H1 (cell line): ENCODE measurements around the gene SPHKAP. TPM values are rescaled to one million over a fixed set of nuclear protein-coding genes. Genes with fewer than 3 reads are reported as not detected.

ENCODE experiments used
- CTCF ChIA-PET: fragments of 300-600 bp; sonication (Branson Sonifier 250); formaldehyde crosslinking; loops from one replicate; lab custom pipeline; 2021; ENCODE audit not compliant: partially characterized antibody; lab: Charles Lee
- POLR2A ChIA-PET: fragments of 300-600 bp; sonication (Branson Sonifier 250); formaldehyde crosslinking; loops from one replicate; lab custom pipeline; 2021; ENCODE audit warnings: inconsistent platforms; ENCODE audit not compliant: partially characterized antibody; lab: Charles Lee
- DNase-seq, 2 experiments: peaks; one replicate each; pipeline versions ENCODE4 v3.0.0 to v3.0.0-alpha.2; 2010 to 2022; ENCODE audit warnings: low spot score in 2 of 2, low read depth in 1 of 2, mixed read lengths in 1 of 2
- FAIRE-seq: peaks from 2 replicates; lab custom pipeline; 2011; peaks lifted over from hg19 to GRCh38; lab: Jason Lieb, UNC
- H2AFZ ChIP-seq: 2 replicates; pipeline ENCODE4 v1.8.1; 2012; ENCODE audit warnings: low read length, inconsistent platforms
- H2AK5ac ChIP-seq: 2 replicates; pipeline ENCODE4 v1.6.1; 2013; ENCODE audit warnings: low read depth, low read length
- H2BK120ac ChIP-seq: replicated peaks from 2 replicates; pipeline ENCODE3; 2013; ENCODE audit warnings: low read depth, low read length, inconsistent platforms
- H2BK12ac ChIP-seq: 2 replicates; pipeline ENCODE4 v1.6.1; 2013; ENCODE audit warnings: low read depth, low read length
- H2BK15ac ChIP-seq: 2 replicates; pipeline ENCODE4 v1.6.1; 2013; ENCODE audit warnings: low read length
- H2BK20ac ChIP-seq: 2 replicates; pipeline ENCODE4 v1.6.1; 2013; ENCODE audit warnings: low read length
- H2BK5ac ChIP-seq: 2 replicates; pipeline ENCODE4 v1.6.1; 2013; ENCODE audit warnings: low read depth, low read length
- H3K14ac ChIP-seq: 2 replicates; pipeline ENCODE4 v1.6.1; 2013; ENCODE audit warnings: inconsistent platforms; ENCODE audit not compliant: insufficient read length
- H3K18ac ChIP-seq: 2 replicates; pipeline ENCODE4 v1.6.1; 2013; ENCODE audit warnings: low read length; ENCODE audit errors: extremely low read depth
- H3K23ac ChIP-seq: 2 replicates; pipeline ENCODE4 v1.6.1; 2013; ENCODE audit warnings: inconsistent platforms; ENCODE audit not compliant: insufficient read length
- H3K23me2 ChIP-seq: 2 replicates; pipeline ENCODE4 v1.6.1; 2013; ENCODE audit warnings: low read depth, low read length
- H3K27ac ChIP-seq: 2 replicates; pipeline ENCODE4 v1.6.1; 2011; ENCODE audit warnings: low read depth, low read length, inconsistent platforms
- H3K27me3 ChIP-seq, 4 experiments: replicated peaks in 1 of 4; 1 replicate in 1 of 4; 2 replicates in 3 of 4; pipeline versions ENCODE4 v1.6.1 to v1.8.1; 2011 to 2013; ENCODE audit warnings: low read length in 3 of 4, mild to moderate bottlenecking in 3 of 4, inconsistent platforms in 2 of 4, mixed read lengths in 2 of 4, moderate library complexity in 1 of 4; ENCODE audit not compliant: control insufficient read depth in 3 of 4, insufficient read depth in 3 of 4; ENCODE audit errors: extremely low read depth in 1 of 4
- H3K36me3 ChIP-seq, 4 experiments: 2 replicates each; pipeline versions ENCODE4 v1.6.1 to v1.8.1; 2011 to 2013; ENCODE audit warnings: mild to moderate bottlenecking in 4 of 4, low read length in 3 of 4, moderate library complexity in 2 of 4, control low read depth in 1 of 4, inconsistent platforms in 1 of 4; ENCODE audit not compliant: insufficient read depth in 4 of 4, control insufficient read depth in 2 of 4
- H3K4ac ChIP-seq: replicated peaks from 2 replicates; pipeline ENCODE3; 2013; ENCODE audit warnings: low read length, low read depth, mixed read lengths, inconsistent platforms; ENCODE audit not compliant: insufficient read length
- H3K4me1 ChIP-seq, 4 experiments: replicated peaks in 1 of 4; 1 replicate in 1 of 4; 2 replicates in 3 of 4; pipeline versions ENCODE4 v1.6.1 to v1.8.1; 2011 to 2013; ENCODE audit warnings: low read length in 3 of 4, inconsistent platforms in 2 of 4, mixed read lengths in 1 of 4; ENCODE audit not compliant: insufficient read depth in 4 of 4, control insufficient read depth in 3 of 4
- H3K4me2 ChIP-seq, 2 experiments: 2 replicates each; pipeline versions ENCODE4 v1.6.1 to v1.8.1; 2011 to 2013; ENCODE audit warnings: low read depth in 2 of 2, low read length in 2 of 2, control low read depth in 1 of 2, inconsistent platforms in 1 of 2, mild to moderate bottlenecking in 1 of 2; ENCODE audit not compliant: insufficient read depth in 1 of 2
- H3K4me3 ChIP-seq, 4 experiments: fragments of 200-600, 300-600 bp in 1 of 4; sonication (generic), shearing (Covaris generic), sonication (Bioruptor Twin) in 1 of 4; 2 replicates each; pipeline versions ENCODE4 v1.5.1 to v1.8.1; 2011 to 2016; ENCODE audit warnings: low read length in 4 of 4, low read depth in 3 of 4, control low read depth in 2 of 4, inconsistent platforms in 2 of 4, mild to moderate bottlenecking in 2 of 4, mixed read lengths in 1 of 4, moderate library complexity in 1 of 4; ENCODE audit not compliant: insufficient read depth in 2 of 4; ENCODE audit errors: extremely low read depth in 1 of 4
- H3K56ac ChIP-seq: replicated peaks from 2 replicates; pipeline ENCODE3; 2013; ENCODE audit warnings: low read depth, mild to moderate bottlenecking, mixed read lengths, low read length, inconsistent platforms; ENCODE audit not compliant: insufficient read length
- H3K79me1 ChIP-seq: 2 replicates; pipeline ENCODE4 v1.6.1; 2013; ENCODE audit warnings: low read depth, low read length, control low read depth
- H3K79me2 ChIP-seq, 2 experiments: 2 replicates each; pipeline versions ENCODE4 v1.6.1 to v1.8.1; 2012 to 2013; ENCODE audit warnings: low read length in 2 of 2, mild to moderate bottlenecking in 2 of 2, inconsistent platforms in 1 of 2; ENCODE audit not compliant: insufficient read depth in 2 of 2, control insufficient read depth in 1 of 2
- H3K9ac ChIP-seq, 4 experiments: replicated peaks in 1 of 4; 1 replicate in 1 of 4; 2 replicates in 3 of 4; pipeline versions ENCODE4 v1.6.1 to v1.8.1; 2011 to 2013; ENCODE audit warnings: low read depth in 3 of 4, low read length in 3 of 4, control low read depth in 2 of 4, mild to moderate bottlenecking in 2 of 4, moderate library complexity in 2 of 4, inconsistent platforms in 1 of 4; ENCODE audit errors: extremely low read depth in 1 of 4
- H3K9me3 ChIP-seq, 2 experiments: 2 replicates each; pipeline versions ENCODE4 v1.6.1 to v1.8.1; 2012 to 2013; ENCODE audit warnings: mild to moderate bottlenecking in 2 of 2, moderate library complexity in 2 of 2, control low read depth in 1 of 2, inconsistent platforms in 1 of 2, low read depth in 1 of 2, low read length in 1 of 2, mixed read lengths in 1 of 2; ENCODE audit not compliant: insufficient read depth in 2 of 2
- H4K20me1 ChIP-seq, 2 experiments: replicated peaks in 1 of 2; 2 replicates each; pipeline versions ENCODE3 to v1.8.1; 2011 to 2013; ENCODE audit warnings: inconsistent platforms in 2 of 2, low read length in 2 of 2, mild to moderate bottlenecking in 1 of 2; ENCODE audit not compliant: insufficient read depth in 2 of 2, control insufficient read depth in 1 of 2
- H4K5ac ChIP-seq: 2 replicates; pipeline ENCODE4 v1.6.1; 2013; ENCODE audit warnings: low read length, low read depth, mixed read lengths, inconsistent platforms; ENCODE audit not compliant: insufficient read length
- H4K8ac ChIP-seq: 2 replicates; pipeline ENCODE4 v1.8.0; 2013; ENCODE audit warnings: mild to moderate bottlenecking, moderate library complexity, low read length, inconsistent platforms; ENCODE audit not compliant: insufficient read depth; ENCODE audit errors: extremely low read depth
- H4K91ac ChIP-seq: replicated peaks from 2 replicates; pipeline ENCODE3; 2013; ENCODE audit warnings: low read length, mixed read lengths, inconsistent platforms; ENCODE audit not compliant: insufficient read length
- CHD1 ChIP-seq: IDR thresholded peaks from 2 replicates; pipeline ENCODE4 v1.6.1; 2012; ENCODE audit warnings: low read depth, low read length, improper control_type of control experiment
- CHD2 ChIP-seq: IDR thresholded peaks from 2 replicates; pipeline ENCODE4 v1.6.1; 2012; ENCODE audit warnings: low read length, improper control_type of control experiment
- E2F6 ChIP-seq: IDR thresholded peaks from 2 replicates; pipeline ENCODE4 v1.6.1; 2012; ENCODE audit warnings: inconsistent platforms
- EP300 ChIP-seq, 2 experiments: IDR thresholded peaks; 1 replicate in 1 of 2; 2 replicates in 1 of 2; pipeline ENCODE4 v1.6.1; 2011 to 2012; ENCODE audit warnings: low read depth in 2 of 2, low read length in 2 of 2, mild to moderate bottlenecking in 2 of 2, borderline replicate concordance in 1 of 2, inconsistent platforms in 1 of 2, moderate library complexity in 1 of 2
- MAFK ChIP-seq: IDR thresholded peaks from 2 replicates; pipeline ENCODE4 v1.6.1; 2012; ENCODE audit warnings: low read depth, mild to moderate bottlenecking, improper control_type of control experiment, low read length
- RBBP5 ChIP-seq: IDR thresholded peaks from 2 replicates; pipeline ENCODE4 v1.7.1; 2012; ENCODE audit warnings: low read depth, mild to moderate bottlenecking, inconsistent platforms, low read length, moderate library complexity, borderline replicate concordance
- SIN3A ChIP-seq, 2 experiments: IDR thresholded peaks in 1 of 2; conservative IDR thresholded peaks in 1 of 2; 2 replicates each; pipeline ENCODE4 v1.6.1; 2011 to 2012; ENCODE audit warnings: low read length in 2 of 2, improper control_type of control experiment in 1 of 2, low read depth in 1 of 2, mild to moderate bottlenecking in 1 of 2
- WGBS, 2 experiments: shearing (Covaris generic) in 1 of 2; methylation state at CpG; one replicate each; pipeline versions ENCODE4 v1.1.6 to v1.1.7; 2013 to 2015; ENCODE audit warnings: low lambda C conversion rate in 2 of 2, mixed read lengths in 2 of 2, inconsistent platforms in 1 of 2, low coverage in 1 of 2, missing lambda C conversion rate in 1 of 2; ENCODE audit not compliant: insufficient replicate concordance in 2 of 2, insufficient coverage in 1 of 2, insufficient read length in 1 of 2; ENCODE audit errors: extremely low coverage in 1 of 2, missing lambda C conversion rate in 1 of 2; 5-methylcytosine and 5-hydroxymethylcytosine counted together
- polyA plus RNA-seq, 7 experiments: library from polyadenylated mRNA; depleted of rRNA in 3 of 7; stranded (reverse) in 5 of 7; unstranded in 2 of 7; fragments of >200 nt in 5 of 7; fragments of 200-250 nt in 2 of 7; gene quantifications; 1 replicate in 5 of 7; 2 replicates in 1 of 7; 4 replicates in 1 of 7; pipeline versions ENCODE4 v1.2.1 to v1.2.3, GENCODE V29; 2011 to 2013; ENCODE audit warnings: missing spikeins in 2 of 7, mixed read lengths in 2 of 7
- total RNA-seq: library from RNA; stranded (reverse); fragmentation: NEBNext Ultra II Directional; extraction: Animal tissue kit (Norgen Biotek cat#: 25700); gene quantifications from 2 replicates; pipeline ENCODE4 v1.2.1, GENCODE V29; 2021

SPHKAP gene
- total and polyA plus RNA-seq, 2 of the 8 experiments (the other 6 are each of a cell fraction or from before 2014, with no cell fraction given) = 0.02 TPM; not detected in 1

GRCh38 chr2:228118940-228119339, 62.5 kb downstream of the SPHKAP start:
- POLR2A ChIA-PET = no interaction called here
- H4K91ac ChIP-seq = no peak overlapping the region
- no peak overlapping the region for H3K56ac ChIP-seq
- WGBS, 2 experiments = 83% methylated on average over 2 of the region's 2 CpGs; no CpG with 5 or more reads in 1 of the 2 experiments
- no peak overlapping the region for H3K23ac ChIP-seq
- no peak overlapping the region for H2BK5ac ChIP-seq
- no peak overlapping the region for H3K18ac ChIP-seq
- no peak overlapping the region for H3K4me3 ChIP-seq
- H3K9me3 ChIP-seq = no peaks in the 10 kb centered on the region
- no peak overlapping the region for H4K8ac ChIP-seq
- no peak overlapping the region for H3K9ac ChIP-seq
- H2AK5ac ChIP-seq = no peak overlapping the region
- no peak overlapping the region for H3K4me2 ChIP-seq
- FAIRE-seq (no peak), DNase-seq (no peak)
- H3K36me3 ChIP-seq = no peaks in the 10 kb centered on the region
- H3K27ac ChIP-seq = no peak overlapping the region
- no peak overlapping the region for H2BK120ac ChIP-seq
- H2BK20ac ChIP-seq = no peak overlapping the region
- no peak overlapping the region for H4K5ac ChIP-seq
- no peaks in the 10 kb centered on the region for H3K4me1 ChIP-seq
- H2BK15ac ChIP-seq = no peak overlapping the region
- H4K20me1 ChIP-seq = no peaks in the 10 kb centered on the region
- CTCF ChIA-PET = interaction anchor here (0.6 kb wide), 1 partner anchor 200 kb away, joined by 3 read pairs; no protein-coding TSS in a partner anchor
- no peak overlapping the region for H2AFZ ChIP-seq
- no peaks in the 10 kb centered on the region for H3K23me2 ChIP-seq
- no peaks in the 10 kb centered on the region for H3K79me1 ChIP-seq
- no peaks in the 10 kb centered on the region for H3K27me3 ChIP-seq
- no peaks in the 10 kb centered on the region for H3K79me2 ChIP-seq
- H3K14ac ChIP-seq = no peak overlapping the region
- H2BK12ac ChIP-seq = no peak overlapping the region
- no peak overlapping the region for H3K4ac ChIP-seq
- TF ChIP-seq MAFK (no peak), SIN3A (conservative IDR thresholded peaks at IDR 0.05 in 1 of 2, IDR thresholded peaks at IDR 0.05 in 1 of 2; ENCODE audit: low read depth in 1 of 2, low read length in 2 of 2) (no peak), RBBP5 (no peak), E2F6 (no peak), CHD1 (no peak), EP300 (IDR thresholded peaks at IDR 0.05; ENCODE audit: borderline replicate concordance in 1 of 2, low read depth in 2 of 2, low read length in 2 of 2) (no peak), CHD2 (no peak)
